Neutrophil (primary cell): Measurements from ENCODE around the gene SETD4.

Source experiments
- H3K27ac ChIP-seq: fragments of 200-600 bp; sonication (generic); 2 replicates; pipeline ENCODE4 v1.5.1; 2016; ENCODE audit warnings: mild to moderate bottlenecking, moderate library complexity
- H3K27me3 ChIP-seq: fragments of 200-600 bp; sonication (generic); 2 replicates; pipeline ENCODE4 v1.6.0; 2016; ENCODE audit warnings: mild to moderate bottlenecking
- H3K36me3 ChIP-seq: fragments of 200-600 bp; sonication (generic); 2 replicates; pipeline ENCODE4 v1.5.1; 2017
- H3K4me1 ChIP-seq, 2 experiments: fragments of 200-600 bp in 1 of 2; sonication (generic) in 1 of 2; 1 replicate in 1 of 2; 2 replicates in 1 of 2; pipeline versions ENCODE4 v1.5.1 to v1.6.1; 2013 to 2016; ENCODE audit warnings: low read depth in 1 of 2, low read length in 1 of 2, mild to moderate bottlenecking in 1 of 2, moderate library complexity in 1 of 2; ENCODE audit not compliant: control insufficient read depth in 1 of 2, insufficient read depth in 1 of 2
- H3K4me3 ChIP-seq, 2 experiments: fragments of 200-600 bp in 1 of 2; sonication (generic) in 1 of 2; 1 replicate in 1 of 2; 2 replicates in 1 of 2; pipeline ENCODE4 v1.5.1; 2013 to 2016; ENCODE audit warnings: low read depth in 1 of 2, low read length in 1 of 2, mild to moderate bottlenecking in 1 of 2, moderate library complexity in 1 of 2
- H3K9me3 ChIP-seq: fragments of 200-600 bp; sonication (generic); 2 replicates; pipeline ENCODE4 v1.5.1; 2016
- CTCF ChIP-seq: fragments of 200-600 bp; sonication (generic); IDR thresholded peaks from 2 replicates; pipeline ENCODE4 v1.5.1; 2016; ENCODE audit warnings: antibody characterized with exemption

Gene SETD4

GRCh38 chr21:36005018-36005417 lies 55.3 kb downstream of the SETD4 start:
- H3K4me3 ChIP-seq, result no peak overlapping the region
- H3K27me3 ChIP-seq, result no peaks in the 10 kb centered on the region
- no peaks in the 10 kb centered on the region for H3K36me3 ChIP-seq
- no peaks in the 10 kb centered on the region for H3K4me1 ChIP-seq
- H3K27ac ChIP-seq, result no peak overlapping the region
- no peak for TF ChIP-seq CTCF
- no peaks in the 10 kb centered on the region for H3K9me3 ChIP-seq

DNA sequence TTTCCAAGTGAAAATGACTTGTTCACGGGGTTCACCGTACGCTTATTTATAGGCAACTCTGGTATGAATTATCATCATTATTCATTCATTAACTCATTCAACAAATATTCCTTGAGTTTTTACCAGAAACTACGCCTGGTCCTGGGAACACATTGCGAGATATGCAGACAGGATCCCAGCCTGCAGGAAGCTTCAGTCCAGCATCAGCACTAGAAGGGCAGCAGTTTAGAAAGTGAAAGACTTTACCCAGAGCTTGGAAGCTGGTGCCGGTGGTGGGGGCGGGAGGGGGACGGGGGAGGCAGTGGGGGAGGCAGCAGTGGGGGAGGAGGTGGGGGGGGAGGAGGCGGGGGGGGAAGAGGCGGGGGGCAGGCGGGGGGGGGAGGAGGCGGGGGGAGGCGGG lies 55.9 kb downstream of the SETD4 start:
- TF ChIP-seq CTCF, result no peak
- Histone ChIP-seq H3K36me3 (no peaks in the 10 kb centered on the region), H3K4me1 (no peaks in the 10 kb centered on the region), H3K27ac (no peak overlapping the region), H3K9me3 (no peaks in the 10 kb centered on the region), H3K27me3 (no peaks in the 10 kb centered on the region), H3K4me3 (no peak overlapping the region)

DNA sequence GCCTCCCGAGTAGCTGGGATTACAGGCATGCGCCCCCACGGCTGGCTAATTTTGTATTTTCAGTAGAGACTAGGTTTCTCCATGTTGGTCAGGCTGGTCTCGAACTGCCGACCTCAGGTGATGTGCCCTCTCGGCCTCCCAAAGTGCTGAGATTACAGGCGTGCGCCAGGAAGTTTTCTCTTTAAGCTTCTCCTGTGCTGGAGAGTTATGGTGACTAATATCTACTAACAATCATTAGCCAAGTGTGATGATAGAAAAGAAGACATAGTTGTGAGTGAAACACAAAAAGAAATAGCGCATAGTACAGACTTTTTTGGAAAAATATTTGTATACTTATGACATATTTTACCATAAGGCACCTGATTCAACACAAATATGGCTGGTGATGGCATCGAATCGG lies 56.5 kb downstream of the SETD4 start:
- Histone ChIP-seq H3K27me3 (no peaks in the 10 kb centered on the region), H3K36me3 (no peaks in the 10 kb centered on the region), H3K27ac (no peak overlapping the region), H3K9me3 (no peaks in the 10 kb centered on the region), H3K4me3 (no peak overlapping the region), H3K4me1 (no peaks in the 10 kb centered on the region)
- TF ChIP-seq CTCF, result no peak

- H3K27me3 ChIP-seq, result peaks cover 56% of the 10 kb centered on the region
- H3K4me3 ChIP-seq, result no peak overlapping the region
- H3K9me3 ChIP-seq, result no peaks in the 10 kb centered on the region
- H3K27ac ChIP-seq, result no peak overlapping the region
- no peaks in the 10 kb centered on the region for H3K4me1 ChIP-seq
- H3K36me3 ChIP-seq, result no peaks in the 10 kb centered on the region
- no peak for TF ChIP-seq CTCF
Measured at GRCh38 chr21:35996217-35996616, 64.1 kb downstream of the SETD4 start.

DNA sequence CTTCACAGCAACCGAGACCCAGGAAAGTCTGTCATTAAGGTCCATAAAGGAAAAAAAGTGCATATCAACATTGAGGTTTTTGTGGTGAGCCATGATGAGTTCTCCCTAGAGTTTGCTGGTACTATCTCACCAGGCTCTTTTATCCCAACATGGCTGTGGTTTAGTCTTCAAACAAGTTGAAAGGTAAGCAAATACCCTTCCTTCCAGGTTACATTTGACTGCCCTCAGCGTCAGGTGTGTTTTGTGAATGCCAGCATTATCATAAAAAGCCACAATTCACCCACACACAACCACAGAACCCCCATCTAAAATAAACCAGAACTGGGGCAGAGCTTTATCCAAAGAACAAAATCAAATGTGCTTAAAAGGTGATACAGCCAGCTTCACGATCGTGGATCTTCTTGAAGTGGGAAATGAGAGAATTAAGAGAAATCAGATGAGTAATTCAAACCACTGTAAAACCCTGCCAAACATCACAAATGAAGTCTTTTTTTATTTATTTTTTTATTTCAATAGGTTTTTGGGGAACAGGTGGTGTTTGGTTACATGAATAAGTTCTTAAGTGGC lies 64.7 kb downstream of the SETD4 start:
- H3K9me3 ChIP-seq, result no peaks in the 10 kb centered on the region
- H3K4me3 ChIP-seq, result no peak overlapping the region
- no peaks in the 10 kb centered on the region for H3K36me3 ChIP-seq
- no peaks in the 10 kb centered on the region for H3K4me1 ChIP-seq
- no peak overlapping the region for H3K27ac ChIP-seq
- no peak for TF ChIP-seq CTCF
- peaks cover 62% of the 10 kb centered on the region for H3K27me3 ChIP-seq

GRCh38 chr21:35994613-35995012 lies 65.7 kb downstream of the SETD4 start:
- TF ChIP-seq CTCF, result no peak
- H3K36me3 ChIP-seq, result no peaks in the 10 kb centered on the region
- no peaks in the 10 kb centered on the region for H3K4me1 ChIP-seq
- peaks cover 70% of the 10 kb centered on the region for H3K27me3 ChIP-seq
- no peaks in the 10 kb centered on the region for H3K9me3 ChIP-seq
- H3K27ac ChIP-seq, result no peak overlapping the region
- H3K4me3 ChIP-seq, result no peak overlapping the region
